Smooth muscle cell (in vitro differentiated cells): ENCODE results near the gene CDR2. TPM values are rescaled to one million over a fixed set of nuclear protein-coding genes. Genes with fewer than 3 reads are reported as not detected.

Experiments
- DNase-seq: peaks from one replicate; lab custom pipeline; 2025; ENCODE audit not compliant: unreplicated experiment; lab: John Stamatoyannopoulos, UW
- H2AFZ ChIP-seq: fragments of 200-600 bp; sonication (generic); 2 replicates; pipeline ENCODE4 v1.6.0; 2016; ENCODE audit warnings: antibody characterized with exemption, low read depth, mild to moderate bottlenecking
- H3F3A ChIP-seq: fragments of 200-600 bp; sonication (generic); 2 replicates; pipeline ENCODE4 v1.6.0; 2017; ENCODE audit warnings: antibody characterized with exemption, low read depth
- H3K27ac ChIP-seq: fragments of 200-600 bp; sonication (generic); 2 replicates; pipeline ENCODE4 v1.5.1; 2016; ENCODE audit warnings: low read depth, mild to moderate bottlenecking
- H3K27me3 ChIP-seq: fragments of 200-600 bp; sonication (generic); 2 replicates; pipeline ENCODE4 v1.6.1; 2016; ENCODE audit warnings: low read depth, mild to moderate bottlenecking
- H3K36me3 ChIP-seq: fragments of 200-600 bp; sonication (generic); 2 replicates; pipeline ENCODE4 v1.5.1; 2016; ENCODE audit warnings: low read depth
- H3K4me1 ChIP-seq: fragments of 200-600 bp; sonication (generic); 2 replicates; pipeline ENCODE4 v1.5.1; 2016; ENCODE audit warnings: low read depth
- H3K4me2 ChIP-seq: fragments of 200-600 bp; sonication (generic); 2 replicates; pipeline ENCODE4 v1.6.0; 2016; ENCODE audit warnings: mild to moderate bottlenecking
- H3K4me3 ChIP-seq: fragments of 200-600 bp; sonication (generic); 2 replicates; pipeline ENCODE4 v1.5.1; 2016; ENCODE audit warnings: mild to moderate bottlenecking
- H3K79me2 ChIP-seq: fragments of 200-600 bp; sonication (generic); 2 replicates; pipeline ENCODE4 v1.6.0; 2016; ENCODE audit warnings: low read depth, mild to moderate bottlenecking
- H3K9ac ChIP-seq: fragments of 200-600 bp; sonication (generic); 2 replicates; pipeline ENCODE4 v1.6.0; 2016; ENCODE audit warnings: low read depth
- H3K9me3 ChIP-seq: fragments of 200-600 bp; sonication (generic); replicated peaks from 2 replicates; pipeline ENCODE4 v1.5.1; 2016; ENCODE audit warnings: low read depth
- H4K20me1 ChIP-seq: fragments of 200-600 bp; sonication (generic); 2 replicates; pipeline ENCODE4 v1.6.0; 2016; ENCODE audit warnings: low read depth
- WGBS: methylation state at CpG from one replicate; pipeline ENCODE4 v1.1.7; 2016; ENCODE audit warnings: low lambda C conversion rate; 5-methylcytosine and 5-hydroxymethylcytosine counted together
- polyA plus RNA-seq: library from polyadenylated mRNA; unstranded; fragments of >200 nt; fragmentation: Nextera tagmentation; extraction: Ambion mirVana; gene quantifications from 2 replicates; pipeline ENCODE4 v1.2.1, GENCODE V29; 2016
- total RNA-seq: library from RNA; depleted of rRNA; stranded (reverse); fragments of >200 nt; gene quantifications from 2 replicates; pipeline ENCODE4 v1.2.3, GENCODE V29; 2014
- TF ChIP-seq, protein P1 (sequence below): fragments of 200-600 bp; sonication (generic); IDR thresholded peaks from 2 replicates; pipeline ENCODE4 v1.5.1; 2017; ENCODE audit warnings: borderline replicate concordance, mild to moderate bottlenecking, antibody characterized with exemption; ENCODE audit not compliant: insufficient read depth, poor library complexity, severe bottlenecking

CDR2 gene
- total and polyA plus RNA-seq, 2 experiments from 2014 or later, result 47.4 to 67.3 TPM

DNA sequence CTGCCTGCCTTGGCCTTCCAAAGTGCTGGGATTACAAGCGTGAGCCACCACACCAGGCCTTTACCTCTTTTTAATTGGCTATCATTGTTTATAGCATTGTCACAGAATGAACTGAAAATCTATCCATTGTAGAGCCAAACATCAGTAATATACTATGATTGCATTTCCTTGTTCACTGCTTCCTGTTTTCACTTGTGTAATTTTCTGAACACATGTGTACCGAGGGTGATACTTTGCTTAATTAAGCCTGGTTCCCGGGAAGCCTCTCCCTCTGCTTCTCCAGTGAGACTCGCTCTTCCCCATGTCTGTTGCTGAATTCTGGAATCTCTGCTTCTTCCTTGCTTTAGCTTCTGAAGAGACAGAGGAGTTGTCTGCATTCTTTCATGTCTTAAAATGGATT lies 44.1 kb downstream of the CDR2 start:
- peaks cover 16% of the 10 kb centered on the region for H3F3A ChIP-seq
- peak overlapping the region; percentile 56 for H3K27ac ChIP-seq
- no peaks in the 10 kb centered on the region for H3K9me3 ChIP-seq
- no peaks in the 10 kb centered on the region for H3K79me2 ChIP-seq
- no peak overlapping the region for H3K4me3 ChIP-seq
- 75% methylated on average over 4 of the region's 4 CpGs for WGBS
- TF ChIP-seq, protein P1, sequence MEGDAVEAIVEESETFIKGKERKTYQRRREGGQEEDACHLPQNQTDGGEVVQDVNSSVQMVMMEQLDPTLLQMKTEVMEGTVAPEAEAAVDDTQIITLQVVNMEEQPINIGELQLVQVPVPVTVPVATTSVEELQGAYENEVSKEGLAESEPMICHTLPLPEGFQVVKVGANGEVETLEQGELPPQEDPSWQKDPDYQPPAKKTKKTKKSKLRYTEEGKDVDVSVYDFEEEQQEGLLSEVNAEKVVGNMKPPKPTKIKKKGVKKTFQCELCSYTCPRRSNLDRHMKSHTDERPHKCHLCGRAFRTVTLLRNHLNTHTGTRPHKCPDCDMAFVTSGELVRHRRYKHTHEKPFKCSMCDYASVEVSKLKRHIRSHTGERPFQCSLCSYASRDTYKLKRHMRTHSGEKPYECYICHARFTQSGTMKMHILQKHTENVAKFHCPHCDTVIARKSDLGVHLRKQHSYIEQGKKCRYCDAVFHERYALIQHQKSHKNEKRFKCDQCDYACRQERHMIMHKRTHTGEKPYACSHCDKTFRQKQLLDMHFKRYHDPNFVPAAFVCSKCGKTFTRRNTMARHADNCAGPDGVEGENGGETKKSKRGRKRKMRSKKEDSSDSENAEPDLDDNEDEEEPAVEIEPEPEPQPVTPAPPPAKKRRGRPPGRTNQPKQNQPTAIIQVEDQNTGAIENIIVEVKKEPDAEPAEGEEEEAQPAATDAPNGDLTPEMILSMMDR, result no peak
- H2AFZ ChIP-seq, result no peak overlapping the region
- H3K4me2 ChIP-seq, result no peak overlapping the region
- no peaks in the 10 kb centered on the region for H3K4me1 ChIP-seq
- peaks cover 6% of the 10 kb centered on the region for H3K36me3 ChIP-seq
- H4K20me1 ChIP-seq, result peaks cover 8% of the 10 kb centered on the region
- no peak for DNase-seq
- no peak overlapping the region for H3K9ac ChIP-seq
- H3K27me3 ChIP-seq, result no peaks in the 10 kb centered on the region

DNA sequence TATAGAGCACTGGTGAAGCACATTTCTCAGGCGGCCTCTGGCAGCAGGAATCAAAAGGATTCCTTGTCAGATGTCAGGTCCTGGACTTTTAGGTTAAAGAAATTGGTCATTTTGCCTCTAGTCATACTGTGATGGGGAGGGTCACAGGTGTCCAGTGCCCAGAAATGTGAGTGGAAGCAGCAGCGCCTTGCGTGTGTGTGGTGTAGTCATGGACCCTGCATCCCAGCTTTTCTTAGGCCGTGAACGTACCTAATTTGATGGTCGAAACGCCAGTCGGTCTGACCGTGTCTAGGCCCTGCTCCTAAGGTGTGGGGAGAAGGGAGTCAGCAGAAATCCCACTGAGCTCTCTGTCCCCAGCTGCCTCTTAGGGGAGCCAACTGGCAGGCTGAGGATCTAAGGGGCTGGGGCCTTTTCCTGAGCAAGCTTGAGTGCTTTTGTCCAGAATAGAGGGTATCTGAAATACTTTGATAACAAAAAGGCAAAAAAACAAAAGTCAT lies 45.2 kb downstream of the CDR2 start:
- Histone ChIP-seq H3K27me3 (no peaks in the 10 kb centered on the region), H3K4me3 (no peak overlapping the region), H4K20me1 (no peaks in the 10 kb centered on the region), H2AFZ (no peak overlapping the region), H3K4me2 (no peak overlapping the region), H3K79me2 (no peaks in the 10 kb centered on the region), H3F3A (peaks cover 10% of the 10 kb centered on the region), H3K36me3 (peaks cover 3% of the 10 kb centered on the region), H3K4me1 (no peaks in the 10 kb centered on the region), H3K27ac (no peak overlapping the region), H3K9ac (no peak overlapping the region), H3K9me3 (no peaks in the 10 kb centered on the region)
- WGBS, result 97% methylated on average over 9 of the region's 9 CpGs
- TF ChIP-seq, protein P1, result no peak
- DNase-seq, result no peak

DNA sequence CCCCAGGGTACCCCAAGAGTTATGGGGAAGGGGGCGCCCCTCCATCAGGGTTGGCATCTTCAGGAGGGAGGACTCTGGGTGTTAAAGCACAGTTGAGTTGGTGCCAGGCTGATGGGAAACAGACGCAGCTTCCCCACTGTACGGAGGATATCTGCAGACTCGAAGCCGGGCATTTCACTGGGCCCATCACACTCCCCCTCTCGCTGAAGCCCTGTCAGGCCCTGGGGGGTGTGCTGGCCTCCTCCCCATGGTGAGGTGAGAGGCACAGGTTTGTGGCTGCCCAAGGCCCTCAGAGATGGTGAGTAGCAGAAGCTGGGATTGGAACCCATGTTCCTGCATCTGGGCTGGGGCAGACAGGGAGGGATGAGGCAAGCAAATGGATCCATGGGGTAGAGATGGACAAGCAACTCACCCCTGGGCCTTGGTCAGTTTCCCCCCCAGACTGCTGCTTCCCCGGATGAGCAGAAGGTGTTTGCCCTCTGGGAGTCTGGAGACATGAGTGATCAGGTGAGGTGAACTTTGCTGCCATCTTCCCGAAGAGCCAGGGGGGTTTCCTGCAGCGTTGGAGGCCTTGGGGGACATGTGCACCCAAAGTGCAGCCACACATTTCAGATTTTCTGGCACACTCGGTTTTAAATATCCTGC lies 46.2 kb downstream of the CDR2 start:
- no peak for DNase-seq
- Histone ChIP-seq H3K36me3 (no peaks in the 10 kb centered on the region), H3K9ac (no peak overlapping the region), H3K4me2 (no peak overlapping the region), H3K79me2 (no peaks in the 10 kb centered on the region), H2AFZ (no peak overlapping the region), H3K27ac (no peak overlapping the region), H3F3A (peaks cover 5% of the 10 kb centered on the region), H3K4me3 (no peak overlapping the region), H3K27me3 (no peaks in the 10 kb centered on the region), H4K20me1 (peaks cover 4% of the 10 kb centered on the region), H3K9me3 (no peaks in the 10 kb centered on the region), H3K4me1 (no peaks in the 10 kb centered on the region)
- 93% methylated on average over 10 of the region's 10 CpGs for WGBS
- TF ChIP-seq, protein P1, result no peak

- TF ChIP-seq, protein P1, result no peak
- Histone ChIP-seq H4K20me1 (peaks cover 9% of the 10 kb centered on the region), H2AFZ (no peak overlapping the region), H3K27me3 (no peaks in the 10 kb centered on the region), H3K9ac (no peak overlapping the region), H3K36me3 (no peaks in the 10 kb centered on the region), H3K4me3 (no peak overlapping the region), H3K4me2 (no peak overlapping the region), H3F3A (peaks cover 5% of the 10 kb centered on the region), H3K79me2 (no peaks in the 10 kb centered on the region), H3K4me1 (no peaks in the 10 kb centered on the region), H3K9me3 (no peaks in the 10 kb centered on the region), H3K27ac (no peak overlapping the region)
- WGBS, result 96% methylated on average over 6 of the region's 6 CpGs
- no peak for DNase-seq
Observed at GRCh38 chr16:22327446-22327775, 47.0 kb downstream of the CDR2 start.
